NB4 (cell line): ENCODE results near the gene TLE3.

ENCODE experiments used
- CTCF ChIP-seq: IDR thresholded peaks from one replicate; pipeline ENCODE4 v1.5.1; 2012; ENCODE audit warnings: low read depth, low read length
- MAX ChIP-seq: IDR thresholded peaks from 2 replicates; pipeline ENCODE4 v1.6.1; 2011; ENCODE audit warnings: low read depth, low read length
- MYC ChIP-seq: IDR thresholded peaks from 2 replicates; pipeline ENCODE4 v1.6.1; 2011; ENCODE audit warnings: low read depth, low read length
- POLR2A ChIP-seq: IDR thresholded peaks from 2 replicates; pipeline ENCODE4 v1.6.1; 2011; ENCODE audit warnings: mild to moderate bottlenecking; ENCODE audit not compliant: insufficient read length; ENCODE audit errors: extremely low read depth

- no peak for TF ChIP-seq CTCF
- TF ChIP-seq POLR2A = no peak
- no peak for TF ChIP-seq MYC
- TF ChIP-seq MAX = no peak
These were observed 60.5 kb downstream of the TLE3 start for GRCh38 chr15:70037292-70037640.
